Measurements from ENCODE around the gene KCTD13.
"Not testable (repeated sequence)": the region's sequence is repeated elsewhere in the genome, so short reads cannot be mapped to it uniquely, and the experiment has no call there.

Gene KCTD13, protein sequence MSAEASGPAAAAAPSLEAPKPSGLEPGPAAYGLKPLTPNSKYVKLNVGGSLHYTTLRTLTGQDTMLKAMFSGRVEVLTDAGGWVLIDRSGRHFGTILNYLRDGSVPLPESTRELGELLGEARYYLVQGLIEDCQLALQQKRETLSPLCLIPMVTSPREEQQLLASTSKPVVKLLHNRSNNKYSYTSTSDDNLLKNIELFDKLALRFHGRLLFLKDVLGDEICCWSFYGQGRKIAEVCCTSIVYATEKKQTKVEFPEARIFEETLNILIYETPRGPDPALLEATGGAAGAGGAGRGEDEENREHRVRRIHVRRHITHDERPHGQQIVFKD

DNA sequence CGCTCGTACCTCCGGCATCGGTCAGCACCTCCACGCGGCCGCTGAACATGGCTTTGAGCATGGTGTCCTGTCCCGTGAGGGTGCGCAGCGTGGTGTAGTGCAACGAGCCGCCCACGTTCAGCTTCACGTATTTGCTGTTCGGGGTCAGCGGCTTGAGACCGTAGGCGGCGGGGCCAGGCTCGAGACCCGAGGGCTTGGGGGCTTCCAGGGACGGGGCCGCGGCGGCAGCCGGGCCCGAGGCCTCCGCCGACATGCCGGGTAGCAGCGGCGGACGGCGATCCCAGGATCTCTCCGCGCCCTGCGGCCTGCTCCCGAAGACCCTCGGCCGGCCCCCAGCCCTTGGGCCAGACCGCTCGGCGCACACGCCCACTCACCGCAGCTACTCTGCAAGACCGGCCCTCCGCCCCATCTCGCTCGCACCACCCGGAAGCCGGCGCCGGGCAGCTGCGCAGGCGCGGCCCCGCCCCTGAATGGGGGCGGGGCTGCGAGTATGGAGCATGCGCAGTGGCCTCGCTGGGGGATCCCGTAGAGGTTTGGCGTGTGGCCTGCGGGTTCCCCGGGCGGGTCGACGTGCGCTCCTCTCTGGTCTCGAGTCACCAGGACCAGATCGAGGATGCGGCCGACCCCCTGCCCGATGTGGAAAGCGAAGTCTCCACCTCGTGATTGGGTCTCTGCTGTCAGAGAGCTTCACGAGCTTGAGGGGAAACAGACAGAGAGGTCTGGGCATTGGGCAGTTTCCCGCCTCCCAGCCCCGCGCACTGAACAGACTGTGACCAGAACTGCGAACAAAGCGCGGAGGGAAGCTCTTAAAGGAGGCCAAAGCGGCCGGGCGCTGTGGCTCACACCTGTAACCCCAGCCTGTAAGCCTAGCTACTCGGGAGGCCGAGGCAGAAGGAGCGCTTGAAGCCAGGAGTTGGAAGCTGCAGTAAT is at the start of gene KCTD13:
KCTD13 (minus strand) TSS at position 446 of the 930 bp plus-strand sequence; CDS start at position 253, 193 bp downstream.
- FAIRE-seq, result no peak

DNA sequence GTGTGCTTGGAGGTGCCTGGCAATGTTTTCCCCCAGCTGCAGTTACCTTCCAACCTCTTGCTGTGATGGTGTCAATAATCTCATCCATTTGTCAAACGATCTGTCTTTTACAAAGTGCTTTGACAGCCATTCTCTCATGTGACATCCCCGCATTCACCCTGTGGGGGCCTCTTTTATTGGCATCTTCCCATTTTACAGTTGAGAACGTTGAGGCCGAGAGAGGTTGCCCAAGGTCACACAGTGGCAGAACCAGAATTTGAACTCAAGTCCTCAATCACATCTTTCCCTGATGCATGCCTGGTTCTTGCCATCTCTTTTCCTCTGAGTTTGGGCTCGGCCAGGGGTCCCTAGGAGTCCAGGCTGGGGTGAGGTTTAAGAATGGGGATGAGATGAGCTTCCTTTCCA is 49.1 kb upstream of the KCTD13 start:
- FAIRE-seq, result no peak

DNA sequence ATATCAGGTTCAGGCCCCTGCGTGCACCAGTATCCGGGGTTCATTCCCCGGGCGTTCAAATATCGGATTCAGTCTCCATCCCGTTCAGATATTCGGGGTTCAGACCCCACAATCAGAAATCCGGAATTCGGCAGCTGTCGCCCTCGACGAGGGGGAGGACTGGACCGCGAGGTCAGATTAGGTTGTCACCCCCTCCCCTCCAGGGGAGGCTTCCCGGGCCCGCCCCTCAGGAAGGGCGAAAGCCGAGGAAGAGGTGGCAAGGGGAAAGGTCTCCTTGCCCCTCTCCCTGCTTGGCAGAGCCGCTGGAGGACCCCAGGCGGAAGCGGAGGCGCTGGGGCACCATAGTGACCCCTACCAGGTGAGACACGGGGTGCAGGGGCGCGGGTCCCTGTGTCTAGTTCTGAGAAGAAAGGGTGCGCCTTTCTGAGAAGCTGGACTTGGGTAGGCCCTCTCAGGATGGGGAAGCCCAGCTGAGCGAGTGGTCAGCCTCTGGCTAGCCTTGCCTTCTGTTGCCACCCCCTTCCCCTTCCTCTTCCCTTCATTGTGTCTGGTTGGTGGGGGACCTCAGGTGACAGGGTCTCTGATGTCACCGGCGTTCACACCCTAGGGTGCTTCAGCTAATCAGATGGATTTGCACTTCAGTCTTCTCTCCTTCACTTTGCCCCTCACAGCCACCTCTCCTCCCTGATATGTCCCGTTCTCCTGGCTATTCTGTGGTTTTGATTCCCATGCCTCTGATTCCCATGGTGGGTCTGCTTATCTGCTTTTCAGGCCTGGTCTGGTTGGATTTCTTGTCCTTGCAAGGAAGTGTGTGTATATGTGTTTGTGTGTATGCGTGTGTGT is 48.5 kb upstream of the KCTD13 start:
- no peak for FAIRE-seq

DNA sequence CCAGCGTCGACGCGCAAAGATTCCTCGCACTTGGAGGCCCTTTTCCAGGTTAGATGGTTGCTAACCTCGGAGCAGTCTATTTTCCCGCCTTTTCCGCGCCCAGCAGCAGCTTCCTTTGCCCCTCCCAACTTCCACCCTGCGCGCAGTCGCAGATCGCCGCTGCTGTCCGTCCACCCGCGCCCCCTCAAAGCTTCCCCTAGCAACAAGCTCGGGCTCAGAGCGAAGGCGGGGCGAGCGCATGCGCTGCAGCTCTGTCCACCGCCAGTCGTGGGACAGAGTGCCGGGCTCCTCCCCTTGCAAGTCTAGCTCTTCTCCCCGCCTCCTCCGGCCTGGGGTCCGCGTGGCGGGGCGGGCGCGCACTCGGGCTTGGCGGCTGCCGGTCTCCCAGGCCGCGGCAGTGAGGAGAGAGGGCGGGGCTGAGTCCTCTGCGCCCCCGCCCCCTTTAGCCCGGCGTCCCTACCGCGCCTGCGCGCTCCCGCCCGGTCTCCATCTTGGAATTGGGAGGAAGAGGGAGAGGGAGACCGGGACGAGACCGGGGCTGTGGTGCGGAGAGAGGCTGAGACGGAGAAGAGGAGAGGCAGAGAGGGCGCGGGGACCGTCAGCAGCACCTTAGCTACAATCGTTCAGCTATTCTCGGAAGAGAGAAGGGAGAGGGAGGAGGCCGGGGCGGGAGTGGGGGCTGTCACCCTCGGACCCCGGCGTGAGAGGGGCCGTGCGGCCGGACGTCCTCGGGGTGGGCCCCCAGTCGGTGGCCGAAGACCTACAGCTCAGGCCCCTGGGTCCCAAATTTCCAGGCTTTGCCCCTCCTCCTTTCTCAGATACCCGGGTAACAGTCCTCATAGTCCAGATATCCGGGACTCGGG is 47.6 kb upstream of the KCTD13 start, which contains the start of gene TAOK2:
TAOK2 (plus strand) TSS at position 485 of the 863 bp plus-strand sequence. CDS start 3,905 bp downstream, outside the sequence.
- no peak for FAIRE-seq

GRCh38 chr16:29972992-29973383 is 47.0 kb upstream of the KCTD13 start:
- no peak for FAIRE-seq

- FAIRE-seq, result no peak
Observed at GRCh38 chr16:29972500-29972899, 46.5 kb upstream of the KCTD13 start.

DNA sequence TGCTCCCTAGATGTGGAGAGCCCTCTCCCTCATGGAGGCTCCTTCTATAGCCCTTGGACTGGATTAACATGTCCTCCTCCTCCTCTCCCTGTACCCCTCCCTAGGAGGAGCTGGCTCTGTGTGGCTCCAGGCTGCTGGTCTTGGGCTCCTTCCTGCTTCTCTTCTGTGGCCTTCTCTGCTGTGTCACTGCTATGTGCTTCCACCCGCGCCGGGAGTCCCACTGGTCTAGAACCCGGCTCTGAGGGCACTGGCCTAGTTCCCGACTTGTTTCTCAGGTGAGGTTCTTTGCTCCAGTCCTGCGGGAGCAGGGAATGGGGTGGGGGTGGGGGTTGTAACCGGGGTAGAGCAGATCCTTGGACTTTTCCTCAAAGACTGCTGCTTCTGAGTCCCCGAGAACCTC is 45.3 kb upstream of the KCTD13 start:
- FAIRE-seq, result no peak

DNA sequence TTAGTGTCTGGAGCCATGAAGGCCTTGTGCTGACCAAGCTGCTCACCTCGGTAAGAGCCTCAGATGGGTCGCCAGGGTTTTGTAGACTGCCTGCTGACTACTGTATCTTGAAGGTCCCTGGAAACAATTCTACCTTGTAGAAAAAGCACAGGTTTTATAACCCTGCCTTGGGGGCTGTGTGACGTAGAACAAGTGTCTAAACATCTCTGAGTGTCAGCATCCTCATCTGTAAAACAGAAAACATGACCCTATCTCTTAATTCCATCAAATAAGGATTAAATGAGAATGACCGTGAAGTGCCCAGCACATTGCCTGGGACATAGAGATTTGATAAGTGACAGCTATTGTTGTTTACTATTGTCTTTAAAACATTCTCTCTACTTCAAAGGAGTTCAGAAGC is 42.2 kb upstream of the KCTD13 start:
- no peak for FAIRE-seq

DNA sequence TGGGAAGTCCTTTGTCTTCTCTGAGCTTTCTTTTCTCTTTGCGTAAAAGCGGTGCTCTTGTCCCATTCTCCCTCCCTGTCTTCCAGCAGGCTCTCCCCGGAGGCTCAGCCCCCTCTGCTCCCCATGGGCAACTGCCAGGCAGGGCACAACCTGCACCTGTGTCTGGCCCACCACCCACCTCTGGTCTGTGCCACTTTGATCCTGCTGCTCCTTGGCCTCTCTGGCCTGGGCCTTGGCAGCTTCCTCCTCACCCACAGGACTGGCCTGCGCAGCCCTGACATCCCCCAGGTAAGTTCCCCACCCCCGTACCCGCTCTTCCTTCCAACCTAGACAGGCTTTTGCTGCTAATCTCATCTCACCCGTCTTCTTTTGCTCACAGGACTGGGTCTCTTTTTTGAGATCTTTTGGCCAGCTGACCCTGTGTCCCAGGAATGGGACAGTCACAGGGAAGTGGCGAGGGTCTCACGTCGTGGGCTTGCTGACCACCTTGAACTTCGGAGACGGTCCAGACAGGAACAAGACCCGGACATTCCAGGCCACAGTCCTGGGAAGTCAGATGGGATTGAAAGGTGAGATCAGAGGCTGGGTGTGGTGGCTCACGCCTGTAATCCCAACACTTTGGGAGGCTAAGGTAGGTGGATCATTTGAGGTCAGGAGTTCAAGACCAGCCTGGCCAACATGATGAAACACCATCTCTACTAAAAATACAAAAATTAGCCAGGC is 37.2 kb upstream of the KCTD13 start:
- no peak for FAIRE-seq

DNA sequence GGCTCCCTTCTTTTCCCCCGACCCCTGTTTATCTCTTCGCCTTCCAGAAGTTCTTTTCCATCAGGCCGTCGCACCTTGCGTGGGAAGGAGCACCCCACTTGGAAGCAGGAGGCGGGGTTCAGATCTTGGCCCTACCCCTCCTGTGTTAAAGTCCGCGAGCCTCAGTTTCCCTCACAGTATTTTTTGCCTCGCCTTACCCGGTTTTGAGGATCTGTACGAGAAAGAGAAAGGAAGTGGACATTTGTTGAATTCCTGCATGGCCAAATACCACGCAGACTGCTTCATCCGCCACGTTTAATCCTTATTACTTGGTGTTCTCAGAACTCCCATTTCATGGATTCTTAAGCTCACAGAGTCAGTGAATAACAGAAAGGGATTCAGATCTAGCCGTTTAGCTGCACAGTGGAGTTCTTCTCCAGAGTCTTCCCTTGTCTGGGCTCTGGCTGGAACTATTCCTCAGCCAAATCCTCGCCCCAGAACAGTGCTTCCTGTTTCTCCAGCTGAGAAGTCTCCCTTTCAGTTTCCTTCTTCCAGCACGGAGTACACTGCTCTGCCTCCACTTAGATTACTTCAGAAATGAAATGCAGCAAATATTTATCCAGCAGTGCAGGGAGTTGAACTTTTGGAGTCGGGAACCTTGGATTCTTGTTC is 36.4 kb upstream of the KCTD13 start:
- FAIRE-seq, result no peak

GRCh38 chr16:29961479-29962343 is 35.7 kb upstream of the KCTD13 start, which contains the start of gene TMEM219:
TSS of gene TMEM219 (plus strand) at chr16:29962079. CDS start at chr16:29963144, 1,065 bp downstream.
- FAIRE-seq, result no peak

DNA sequence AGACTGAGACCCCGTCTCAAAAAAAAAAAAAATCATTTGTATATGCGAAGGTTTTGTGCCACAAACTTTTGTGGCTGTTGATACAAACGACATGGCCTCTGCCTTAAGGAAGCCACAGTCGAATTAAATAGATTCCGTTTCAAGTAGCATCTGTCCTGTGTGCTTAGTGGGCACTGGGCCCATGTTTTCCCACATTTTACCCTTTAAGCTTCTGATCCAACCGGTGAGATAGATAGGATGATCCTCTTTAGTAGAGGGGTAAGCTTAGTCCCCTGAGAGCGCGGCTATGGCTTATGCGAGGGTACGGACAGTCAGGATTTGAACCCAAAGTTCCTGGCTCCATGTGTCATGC is 35.1 kb upstream of the KCTD13 start:
- FAIRE-seq, result no peak

DNA sequence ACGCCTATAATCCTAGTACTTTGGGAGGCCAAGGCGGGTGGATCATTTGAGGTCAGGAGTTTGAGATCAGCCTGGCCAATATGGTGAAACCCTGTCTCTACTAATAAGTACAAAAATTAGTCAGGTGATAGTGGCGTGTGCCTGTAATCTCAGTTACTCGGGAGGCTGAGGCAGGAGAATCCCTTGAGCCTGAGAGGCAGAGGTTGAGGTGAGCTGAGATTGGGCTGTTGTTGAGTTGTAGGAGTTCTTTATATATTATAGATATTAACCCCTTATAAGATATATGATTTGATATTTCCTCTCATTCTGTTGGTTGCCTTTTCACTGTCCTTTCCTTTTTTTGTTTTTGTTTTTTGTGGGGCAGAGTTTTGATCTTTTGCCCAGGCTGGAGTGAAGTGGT is 33.8 kb upstream of the KCTD13 start:
- not testable (repeated sequence) for FAIRE-seq

DNA sequence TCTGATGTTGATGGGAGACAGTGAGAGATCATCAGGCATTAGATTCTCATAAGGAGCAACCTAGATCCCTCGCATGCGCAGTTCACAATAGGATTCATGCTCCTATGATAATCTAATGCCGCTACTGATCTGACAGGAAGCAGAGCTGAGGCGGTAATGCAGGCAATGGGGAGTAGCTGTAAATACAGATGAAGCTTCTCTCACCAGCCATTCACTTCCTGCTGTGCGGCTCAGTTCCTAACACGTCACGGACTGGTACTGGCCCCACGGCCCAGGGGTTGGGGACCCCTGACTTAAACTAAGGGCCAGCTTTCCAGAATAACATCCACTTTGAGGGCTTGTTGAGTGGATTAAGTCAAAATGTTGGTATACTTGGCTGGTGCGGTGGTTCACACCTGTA is 33.3 kb upstream of the KCTD13 start:
- no peak for FAIRE-seq

DNA sequence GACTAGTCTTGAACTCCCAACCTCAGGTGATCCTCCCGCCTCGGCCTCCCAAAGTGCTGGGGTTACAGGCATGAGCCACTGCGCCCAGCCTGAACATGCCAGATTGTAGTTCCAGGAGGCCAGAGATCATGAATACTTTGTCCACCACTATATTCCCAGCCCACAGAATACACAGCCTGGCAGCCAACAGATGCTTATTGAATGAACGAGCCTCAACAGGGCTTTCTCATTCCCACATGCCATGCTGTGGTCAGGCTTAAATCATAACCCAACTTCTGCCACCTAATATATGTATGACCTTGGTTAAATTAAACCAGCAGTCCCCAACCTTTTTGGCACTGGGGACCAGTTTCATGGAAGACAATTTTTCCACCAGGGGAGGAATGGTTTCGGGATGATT is 32.7 kb upstream of the KCTD13 start:
- FAIRE-seq, result no peak

DNA sequence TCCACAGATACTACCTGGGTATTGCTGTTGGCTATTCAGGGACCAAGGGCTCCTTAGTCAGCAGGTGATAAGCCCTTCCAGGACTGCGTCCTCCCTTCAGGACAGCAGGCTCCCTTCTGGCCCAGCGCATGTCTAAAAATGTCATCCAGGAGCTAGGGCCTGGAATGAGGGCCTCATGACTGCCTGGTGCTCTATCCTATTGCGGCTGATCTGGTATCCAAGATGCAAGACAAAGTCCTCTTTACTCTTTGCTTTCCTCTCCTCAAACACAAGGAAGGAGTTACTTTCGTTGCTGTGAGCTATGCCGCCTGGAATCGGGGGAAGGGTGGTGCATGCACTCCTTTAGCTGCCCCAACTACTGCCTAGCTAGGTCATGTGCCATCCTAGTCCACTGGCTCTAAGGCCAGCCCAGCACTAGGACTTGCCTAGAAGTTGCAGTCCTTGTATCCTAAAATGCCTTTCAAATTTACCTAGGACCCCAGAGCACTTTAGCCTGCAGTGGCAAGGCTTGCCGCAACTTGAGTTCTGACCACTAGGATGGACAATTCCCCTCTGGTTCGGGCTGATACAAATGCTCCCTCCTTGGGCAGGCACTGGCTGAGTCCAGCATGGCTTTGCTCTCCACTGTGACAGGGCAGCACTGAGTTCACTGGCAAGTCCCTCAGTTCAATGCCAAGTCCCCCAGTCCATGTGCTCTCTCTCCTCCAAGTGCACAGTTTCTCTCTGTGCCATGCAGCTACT is 25.8 kb upstream of the KCTD13 start:
- FAIRE-seq, result no peak

GRCh38 chr16:29950806-29951461 is 24.9 kb upstream of the KCTD13 start:
- no peak for FAIRE-seq

GRCh38 chr16:29947897-29948296 is 21.9 kb upstream of the KCTD13 start:
- FAIRE-seq, result no peak
